ENCODE results near the gene KLHL3. TPM values are rescaled to one million over a fixed set of nuclear protein-coding genes. Genes with fewer than 3 reads are reported as not detected.

KLHL3 gene
- total RNA-seq, 1 experiment from 2014 or later = 13.6 TPM

- no peak overlapping the region for H3K27ac ChIP-seq
- H3F3A ChIP-seq (ENCODE audit: insufficient read depth, low read depth) = no peaks in the 10 kb centered on the region
- ChIA-PET POLR2A (ENCODE audit: unreplicated experiment) (no interaction called here), CTCF (no interaction called here)
- H3K4me3 ChIP-seq = no peak overlapping the region
- no peak overlapping the region for H3K4me2 ChIP-seq
- no TSS peak for BruUV-seq (replicated peaks)
- no peaks in the 10 kb centered on the region for H3K27me3 ChIP-seq (ENCODE audit: insufficient read depth, low read depth)
- no peaks in the 10 kb centered on the region for H3K79me2 ChIP-seq (ENCODE audit: low read depth)
- H3K9me2 ChIP-seq (ENCODE audit: insufficient read depth) = no peaks in the 10 kb centered on the region
- peaks cover 5% of the 10 kb centered on the region; the same call in 1 of the 2 replicates for H3K36me3 ChIP-seq (ENCODE audit: low read depth)
- intact Hi-C loops (cut with micrococcal nuclease; ENCODE audit: unreplicated experiment) = no loop called here
- TF ChIP-seq EZH2 (IDR thresholded peaks at IDR 0.05; ENCODE audit: low read depth) = no peak
- TF ChIP-seq, protein P1, sequence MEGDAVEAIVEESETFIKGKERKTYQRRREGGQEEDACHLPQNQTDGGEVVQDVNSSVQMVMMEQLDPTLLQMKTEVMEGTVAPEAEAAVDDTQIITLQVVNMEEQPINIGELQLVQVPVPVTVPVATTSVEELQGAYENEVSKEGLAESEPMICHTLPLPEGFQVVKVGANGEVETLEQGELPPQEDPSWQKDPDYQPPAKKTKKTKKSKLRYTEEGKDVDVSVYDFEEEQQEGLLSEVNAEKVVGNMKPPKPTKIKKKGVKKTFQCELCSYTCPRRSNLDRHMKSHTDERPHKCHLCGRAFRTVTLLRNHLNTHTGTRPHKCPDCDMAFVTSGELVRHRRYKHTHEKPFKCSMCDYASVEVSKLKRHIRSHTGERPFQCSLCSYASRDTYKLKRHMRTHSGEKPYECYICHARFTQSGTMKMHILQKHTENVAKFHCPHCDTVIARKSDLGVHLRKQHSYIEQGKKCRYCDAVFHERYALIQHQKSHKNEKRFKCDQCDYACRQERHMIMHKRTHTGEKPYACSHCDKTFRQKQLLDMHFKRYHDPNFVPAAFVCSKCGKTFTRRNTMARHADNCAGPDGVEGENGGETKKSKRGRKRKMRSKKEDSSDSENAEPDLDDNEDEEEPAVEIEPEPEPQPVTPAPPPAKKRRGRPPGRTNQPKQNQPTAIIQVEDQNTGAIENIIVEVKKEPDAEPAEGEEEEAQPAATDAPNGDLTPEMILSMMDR (conservative IDR thresholded peaks at IDR 0.05) = no peak
- H4K20me1 ChIP-seq (ENCODE audit: insufficient read depth) = no peaks in the 10 kb centered on the region
- H2AFZ ChIP-seq = no peak overlapping the region
- peaks cover 4% of the 10 kb centered on the region; the same call in 1 of the 2 replicates for H3K9me3 ChIP-seq (ENCODE audit: insufficient read depth, low read depth)
- DNase-seq = no peak
- H3K4me1 ChIP-seq (replicated peaks; ENCODE audit: insufficient read depth) = no peaks in the 10 kb centered on the region
Observed at GRCh38 chr5:137715456-137715855, 20.4 kb downstream of the KLHL3 start.

DNA sequence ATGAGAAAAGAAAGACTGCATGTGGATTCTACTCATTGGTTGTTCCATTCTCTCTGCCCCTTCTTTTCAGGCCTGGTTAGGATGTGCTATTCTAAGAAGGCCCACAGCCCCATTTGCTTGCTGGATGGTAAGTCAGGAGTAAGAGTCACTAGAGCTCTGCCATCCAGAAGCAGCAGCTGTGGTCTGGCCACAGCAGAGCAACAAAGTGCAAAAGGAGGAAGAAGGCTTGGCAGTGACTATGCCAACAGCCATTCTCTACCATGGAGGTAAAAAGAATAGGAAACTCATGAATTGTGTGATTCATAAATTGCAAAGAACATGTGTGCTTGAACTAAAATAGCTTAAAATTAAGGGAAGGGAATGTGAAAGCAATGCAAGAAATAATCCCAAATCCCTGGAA is 20.9 kb downstream of the KLHL3 start:
- no peaks in the 10 kb centered on the region for H3K79me2 ChIP-seq (ENCODE audit: low read depth)
- H3K9me3 ChIP-seq (ENCODE audit: insufficient read depth, low read depth) = peaks cover 4% of the 10 kb centered on the region; the same call in 1 of the 2 replicates
- peaks cover 5% of the 10 kb centered on the region; the same call in 1 of the 2 replicates for H3K36me3 ChIP-seq (ENCODE audit: low read depth)
- no peak overlapping the region for H3K4me3 ChIP-seq
- intact Hi-C loops (cut with micrococcal nuclease; ENCODE audit: unreplicated experiment) = no loop called here
- BruUV-seq (replicated peaks) = no TSS peak
- no peaks in the 10 kb centered on the region for H3K27me3 ChIP-seq (ENCODE audit: insufficient read depth, low read depth)
- no peaks in the 10 kb centered on the region for H3F3A ChIP-seq (ENCODE audit: insufficient read depth, low read depth)
- POLR2A ChIA-PET (ENCODE audit: unreplicated experiment) = no interaction called here
- H3K9me2 ChIP-seq (ENCODE audit: insufficient read depth) = no peaks in the 10 kb centered on the region
- H3K4me1 ChIP-seq (replicated peaks; ENCODE audit: insufficient read depth) = no peaks in the 10 kb centered on the region
- no peak overlapping the region for H2AFZ ChIP-seq
- no peak overlapping the region for H3K4me2 ChIP-seq
- no peaks in the 10 kb centered on the region for H4K20me1 ChIP-seq (ENCODE audit: insufficient read depth)
- no peak overlapping the region for H3K27ac ChIP-seq
- TF ChIP-seq EZH2 (IDR thresholded peaks at IDR 0.05; ENCODE audit: low read depth) = no peak
- TF ChIP-seq, protein P1 (conservative IDR thresholded peaks at IDR 0.05) = no peak
- CTCF ChIA-PET = no interaction called here
- no peak for DNase-seq

GRCh38 chr5:137714494-137714893 is 21.4 kb downstream of the KLHL3 start:
- Histone ChIP-seq H3K9me3 (ENCODE audit: insufficient read depth, low read depth) (peaks cover 4% of the 10 kb centered on the region; the same call in 1 of the 2 replicates), H3K27ac (no peak overlapping the region), H3K4me1 (replicated peaks; ENCODE audit: insufficient read depth) (no peaks in the 10 kb centered on the region), H3F3A (ENCODE audit: insufficient read depth, low read depth) (no peaks in the 10 kb centered on the region), H3K27me3 (ENCODE audit: insufficient read depth, low read depth) (no peaks in the 10 kb centered on the region), H3K4me2 (no peak overlapping the region), H3K9me2 (ENCODE audit: insufficient read depth) (no peaks in the 10 kb centered on the region), H3K4me3 (no peak overlapping the region), H3K36me3 (ENCODE audit: low read depth) (peaks cover 5% of the 10 kb centered on the region; the same call in 1 of the 2 replicates), H3K79me2 (ENCODE audit: low read depth) (no peaks in the 10 kb centered on the region), H2AFZ (no peak overlapping the region), H4K20me1 (ENCODE audit: insufficient read depth) (no peaks in the 10 kb centered on the region)
- TF ChIP-seq, protein P1 (conservative IDR thresholded peaks at IDR 0.05) = no peak
- no peak for TF ChIP-seq EZH2 (IDR thresholded peaks at IDR 0.05; ENCODE audit: low read depth)
- intact Hi-C loops (cut with micrococcal nuclease; ENCODE audit: unreplicated experiment) = no loop called here
- no TSS peak for BruUV-seq (replicated peaks)
- DNase-seq = no peak
- ChIA-PET POLR2A (ENCODE audit: unreplicated experiment) (no interaction called here), CTCF (no interaction called here)

Data from PC-9 (cell line).